Endothelial cell of umbilical vein (primary cell): ENCODE results near the gene CHADL. TPM values are rescaled to one million over a fixed set of nuclear protein-coding genes. Genes with fewer than 3 reads are reported as not detected.

ENCODE experiments used
- BruUV-seq: library from RNA; stranded (reverse); fragments of 400-500 nt; replicated peaks from 2 replicates; lab custom pipeline; 2021; lab: Mats Ljungman, UMichigan
- CTCF ChIA-PET: fragments of 300-600, 350-600 bp; sonication (Branson Sonifier 250); formaldehyde crosslinking; loops from one replicate; lab custom pipeline; 2021; ENCODE audit warnings: antibody characterized with exemption, inconsistent platforms; lab: Charles Lee
- POLR2A ChIA-PET: fragments of 300-600, 350-600 bp; sonication (Branson Sonifier 250); formaldehyde crosslinking; loops from one replicate; lab custom pipeline; 2021; ENCODE audit warnings: antibody characterized with exemption, inconsistent platforms; lab: Charles Lee
- DNase-seq: peaks from one replicate; pipeline ENCODE4 v3.0.0-alpha.2; 2011; ENCODE audit warnings: low read depth, low spot score
- FAIRE-seq: peaks from 2 replicates; lab custom pipeline; 2011; peaks lifted over from hg19 to GRCh38; lab: Jason Lieb, UNC
- H2AFZ ChIP-seq: 2 replicates; pipeline ENCODE4 v1.6.0; 2012; ENCODE audit warnings: low read depth, low read length, control low read depth, inconsistent platforms
- H3K27ac ChIP-seq: 2 replicates; pipeline ENCODE4 v1.5.1; 2011; ENCODE audit warnings: low read depth, mild to moderate bottlenecking, control low read depth, low read length, moderate library complexity; ENCODE audit not compliant: insufficient read depth
- H3K27me3 ChIP-seq, 2 experiments: 2 replicates each; pipeline versions ENCODE4 v1.6.0 to v1.6.1; 2011; ENCODE audit warnings: low read length in 2 of 2, mixed read lengths in 1 of 2; ENCODE audit not compliant: control insufficient read depth in 2 of 2, insufficient read depth in 2 of 2
- H3K36me3 ChIP-seq, 2 experiments: 2 replicates in 1 of 2; 3 replicates in 1 of 2; pipeline ENCODE4 v1.5.1; 2011; ENCODE audit warnings: low read length in 2 of 2, mild to moderate bottlenecking in 1 of 2, moderate library complexity in 1 of 2; ENCODE audit not compliant: control insufficient read depth in 2 of 2, insufficient read depth in 2 of 2; ENCODE audit errors: extremely low read depth in 1 of 2
- H3K4me1 ChIP-seq: 3 replicates; pipeline ENCODE4 v1.5.1; 2011; ENCODE audit warnings: mild to moderate bottlenecking, low read length; ENCODE audit not compliant: control insufficient read depth, insufficient read depth; ENCODE audit errors: extremely low read depth
- H3K4me2 ChIP-seq: 2 replicates; pipeline ENCODE4 v1.6.1; 2011; ENCODE audit warnings: low read length, control low read depth, mixed read lengths; ENCODE audit not compliant: insufficient read depth
- H3K4me3 ChIP-seq, 3 experiments: fragments of 200-600 bp in 1 of 3; sonication (generic), shearing (Covaris generic) in 1 of 3; replicated peaks in 1 of 3; 2 replicates each; pipeline ENCODE4 v1.5.1; 2011 to 2016; ENCODE audit warnings: control low read depth in 3 of 3, low read length in 3 of 3, mild to moderate bottlenecking in 2 of 3, inconsistent platforms in 1 of 3, low read depth in 1 of 3, moderate library complexity in 1 of 3; ENCODE audit not compliant: insufficient read depth in 1 of 3
- H3K79me2 ChIP-seq: 2 replicates; pipeline ENCODE4 v1.6.0; 2012; ENCODE audit warnings: low read length, inconsistent platforms; ENCODE audit not compliant: control insufficient read depth, insufficient read depth
- H3K9ac ChIP-seq: replicated peaks from 2 replicates; pipeline ENCODE3; 2011; ENCODE audit warnings: low read length, control low read depth; ENCODE audit not compliant: insufficient read depth; ENCODE audit errors: extremely low read depth
- H3K9me1 ChIP-seq: replicated peaks from 3 replicates; pipeline ENCODE4 v1.6.0; 2011; ENCODE audit warnings: mild to moderate bottlenecking, low read length; ENCODE audit not compliant: control insufficient read depth, insufficient read depth; ENCODE audit errors: extremely low read depth
- H3K9me3 ChIP-seq: replicated peaks from 2 replicates; pipeline ENCODE4 v1.5.1; 2012; ENCODE audit warnings: low read length, inconsistent platforms; ENCODE audit not compliant: control insufficient read depth, insufficient read depth
- H4K20me1 ChIP-seq: replicated peaks from 2 replicates; pipeline ENCODE3; 2011; ENCODE audit warnings: mild to moderate bottlenecking, low read length; ENCODE audit not compliant: control insufficient read depth, insufficient read depth; ENCODE audit errors: extremely low read depth
- CTCF ChIP-seq, 2 donors: IDR thresholded peaks; 1 replicate in 1 of 2; 2 replicates in 1 of 2; pipeline ENCODE4 v1.5.1; 2011; ENCODE audit warnings: low read length in 2 of 2, mild to moderate bottlenecking in 2 of 2, moderate library complexity in 2 of 2, control low read depth in 1 of 2, inconsistent platforms in 1 of 2, low read depth in 1 of 2; ENCODE audit not compliant: insufficient read depth in 1 of 2; ENCODE audit errors: extremely low read depth in 1 of 2
- EZH2 ChIP-seq: IDR thresholded peaks from 2 replicates; pipeline ENCODE4 v1.6.1; 2012; ENCODE audit warnings: borderline replicate concordance, low read depth, mild to moderate bottlenecking, moderate library complexity, low read length, inconsistent platforms; ENCODE audit not compliant: severe bottlenecking
- FOS ChIP-seq: IDR thresholded peaks from 2 replicates; pipeline ENCODE4 v1.6.1; 2011; ENCODE audit warnings: mild to moderate bottlenecking, low read length, moderate library complexity, borderline replicate concordance; ENCODE audit not compliant: insufficient read depth
- GATA2 ChIP-seq: IDR thresholded peaks from 2 replicates; pipeline ENCODE4 v1.7.0; 2011; ENCODE audit warnings: low read depth, mild to moderate bottlenecking, moderate library complexity, mixed read lengths, low read length; ENCODE audit not compliant: insufficient read length, insufficient read depth
- MAX ChIP-seq: IDR thresholded peaks from 2 replicates; pipeline ENCODE4 v1.6.1; 2011; ENCODE audit not compliant: insufficient read depth, insufficient read length
- POLR2A ChIP-seq: IDR thresholded peaks from 2 replicates; pipeline ENCODE4 v1.6.1; 2012; ENCODE audit warnings: low read depth, mild to moderate bottlenecking, control low read depth, low read length
- POLR2AphosphoS5 ChIP-seq: IDR thresholded peaks from 2 replicates; pipeline ENCODE4 v1.6.1; 2012; ENCODE audit warnings: low read depth, mild to moderate bottlenecking, control low read depth, low read length, moderate library complexity; ENCODE audit not compliant: insufficient read depth
- dilution Hi-C: fragments of 300-500 bp; cut with MboI; formaldehyde crosslinking; loops from one replicate; pipeline ENCODE4 v1.15.0; 2019; ENCODE audit warnings: low sequenced_read_pairs; ENCODE audit not compliant: extremely low pct_ligation_motif_present
- intact Hi-C: fragments of 100-400 bp; cut with micrococcal nuclease; formaldehyde crosslinking; loops from one replicate; pipeline ENCODE4 v1.10.0; 2022
- polyA plus RNA-seq, 4 experiments: library from polyadenylated mRNA; depleted of rRNA in 3 of 4; stranded (reverse) in 3 of 4; unstranded in 1 of 4; fragments of >200 nt; gene quantifications; 2 replicates each; pipeline versions ENCODE4 v1.2.1 to v1.2.3, GENCODE V29; 2011 to 2012; ENCODE audit warnings: missing spikeins in 1 of 4
- total RNA-seq: library from RNA; stranded (reverse); gene quantifications from 2 replicates; pipeline ENCODE4 v1.2.3, GENCODE V29; 2021

CHADL gene
- total and polyA plus RNA-seq, 2 donors (not counting 3 experiments of a cell fraction or from before 2014, with no cell fraction given), result 0.69 to 1.1 TPM

- Histone ChIP-seq H3K79me2 (no peaks in the 10 kb centered on the region), H3K36me3 (peaks cover 13 to 52% of the 10 kb centered on the region in 2 experiments), H3K9me1 (no peaks in the 10 kb centered on the region), H3K9me3 (no peaks in the 10 kb centered on the region), H3K9ac (no peak overlapping the region), H3K27ac (no peak overlapping the region), H3K4me1 (no peaks in the 10 kb centered on the region), H4K20me1 (no peaks in the 10 kb centered on the region), H2AFZ (no peak overlapping the region), H3K27me3 (no peaks in the 10 kb centered on the region), H3K4me3 (no peak overlapping the region), H3K4me2 (no peak overlapping the region)
- TF ChIP-seq CTCF (IDR thresholded peaks at IDR 0.05; ENCODE audit: extremely low read depth in 1 of 2, insufficient read depth in 1 of 2, low read depth in 1 of 2, low read length in 2 of 2) (peak in 1 of 2 donors; percentile 11), POLR2A (peak; percentile 13), MAX (no peak)
- BruUV-seq, result TSS peak; percentile 50
- FAIRE-seq, result no peak
- no peak for DNase-seq
- intact Hi-C loops, result no loop called here
- dilution Hi-C loops, result no loop called here
- ChIA-PET CTCF (interaction anchor here (1.2 to 1.5 kb wide), 2 partner anchors 12 to 323 kb away, joined by 3 to 6 read pairs; no protein-coding TSS in a partner anchor), POLR2A (no interaction called here)
Observed at GRCh38 chr22:41245917-41246499, 5.3 kb upstream of the CHADL start.

- Histone ChIP-seq H3K27me3 (no peaks in the 10 kb centered on the region), H3K27ac (no peak overlapping the region), H3K9ac (no peak overlapping the region), H3K4me2 (no peak overlapping the region), H3K4me1 (peaks cover under 1% of the 10 kb centered on the region), H3K9me1 (no peaks in the 10 kb centered on the region), H3K79me2 (no peaks in the 10 kb centered on the region), H4K20me1 (no peaks in the 10 kb centered on the region), H3K36me3 (peaks cover 3 to 29% of the 10 kb centered on the region in 2 experiments), H3K9me3 (no peaks in the 10 kb centered on the region), H2AFZ (no peak overlapping the region), H3K4me3 (no peak overlapping the region)
- intact Hi-C loops (no loop called here), dilution Hi-C loops (no loop called here)
- ChIA-PET POLR2A (no interaction called here), CTCF (interaction anchor here (1.5 to 1.6 kb wide), 2 partner anchors 14 to 321 kb away, joined by 5 to 7 read pairs; no protein-coding TSS in a partner anchor)
- DNase-seq (no peak), FAIRE-seq (no peak)
- BruUV-seq, result no TSS peak
- TF ChIP-seq POLR2AphosphoS5 (no peak), FOS (no peak), POLR2A (no peak), MAX (no peak), CTCF (IDR thresholded peaks at IDR 0.05; ENCODE audit: extremely low read depth in 1 of 2, insufficient read depth in 1 of 2, low read depth in 1 of 2, low read length in 2 of 2) (no peak), GATA2 (no peak), EZH2 (no peak)
Observed at GRCh38 chr22:41243361-41243760, 2.6 kb upstream of the CHADL start.
